ENCODE data around the gene TMEM132D. TPM values are rescaled to one million over a fixed set of nuclear protein-coding genes. Genes with fewer than 3 reads are reported as not detected.

TMEM132D gene
- total and polyA plus RNA-seq, 2 of the 4 experiments (the other 2 are of a cell fraction): not detected

DNA sequence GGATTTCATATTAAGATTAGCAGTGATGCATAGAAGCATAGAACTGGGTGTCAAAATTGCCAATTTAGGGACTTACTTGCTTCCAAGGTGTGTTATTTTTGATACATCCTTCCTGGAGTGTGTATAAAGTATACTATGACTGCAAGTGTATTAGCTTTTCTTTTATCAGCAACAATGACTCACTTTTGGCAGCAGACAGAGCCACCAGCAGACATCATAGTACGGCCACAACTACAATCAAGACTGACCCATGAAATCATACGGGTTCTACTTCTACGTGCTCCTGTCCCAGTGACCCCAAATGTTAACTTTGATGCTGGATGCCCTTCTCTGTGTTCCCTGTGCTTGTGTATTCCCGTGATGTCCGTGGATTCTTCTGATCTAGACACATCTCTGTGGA is 443.9 kb downstream of the TMEM132D start:
- Histone ChIP-seq H2AK5ac (ENCODE audit: low read depth, low read length) (no peak overlapping the region), H3K4ac (ENCODE audit: low read depth, low read length) (no peak overlapping the region), H3K4me1 (ENCODE audit: control insufficient read depth, insufficient read depth, low read length) (no peaks in the 10 kb centered on the region), H4K91ac (ENCODE audit: insufficient read depth, low read depth, low read length) (no peak overlapping the region), H2BK5ac (ENCODE audit: low read depth, low read length, poor library complexity, severe bottlenecking) (no peak overlapping the region), H3K4me2 (ENCODE audit: low read depth, low read length) (no peak overlapping the region), H3K9me3 (ENCODE audit: control insufficient read depth, insufficient read depth, low read length) (peaks cover 13% of the 10 kb centered on the region), H3K4me3 (ENCODE audit: insufficient read depth, low read depth, low read length) (no peak overlapping the region), H4K5ac (ENCODE audit: low read depth, low read length) (no peak overlapping the region), H2AFZ (replicated peaks; ENCODE audit: low read length, poor library complexity) (no peak overlapping the region), H4K20me1 (ENCODE audit: insufficient read depth, low read length) (no peaks in the 10 kb centered on the region), H3K36me3 (ENCODE audit: control insufficient read depth, insufficient read depth, low read length) (no peaks in the 10 kb centered on the region), H2BK20ac (ENCODE audit: low read depth, low read length) (no peak overlapping the region), H3K23ac (ENCODE audit: low read depth, low read length) (no peak overlapping the region), H3K56ac (ENCODE audit: extremely low read depth, insufficient read depth, low read length) (no peak overlapping the region), H3K14ac (replicated peaks; ENCODE audit: low read depth, low read length) (no peak overlapping the region), H3K27ac (ENCODE audit: insufficient read depth, low read length) (no peak overlapping the region), H2BK120ac (ENCODE audit: low read depth, low read length) (no peak overlapping the region), H2AK9ac (replicated peaks; ENCODE audit: low read depth, low read length, poor library complexity) (no peak overlapping the region), H3K18ac (ENCODE audit: low read depth, low read length) (no peak overlapping the region), H3K9ac (ENCODE audit: low read depth, low read length) (no peak overlapping the region), H4K8ac (ENCODE audit: low read depth in 2 of 2, low read length in 2 of 2) (no peak overlapping the region), H2BK15ac (ENCODE audit: low read depth, low read length) (no peak overlapping the region), H3K79me1 (ENCODE audit: low read depth in 1 of 2, low read length in 2 of 2) (no peaks in the 10 kb centered on the region), H3K27me3 (ENCODE audit: control insufficient read depth, insufficient read depth, low read length) (no peaks in the 10 kb centered on the region), H3K9me1 (ENCODE audit: insufficient read depth, low read length) (no peaks in the 10 kb centered on the region)
- intact Hi-C loops (cut with micrococcal nuclease) (no loop called here), in situ Hi-C loops (cut with MboI; ENCODE audit: low sequenced_read_pairs) (no loop called here), dilution Hi-C loops (cut with HindIII; ENCODE audit: low sequenced_read_pairs, unreplicated experiment) (no loop called here)
- ATAC-seq (ENCODE audit: low read depth) (no peak), DNase-seq (no peak)
- TF ChIP-seq SMC3 (IDR thresholded peaks at IDR 0.05; ENCODE audit: low read depth, low read length): no peak
- no peak for TF ChIP-seq MXI1 (IDR thresholded peaks at IDR 0.05; ENCODE audit: borderline replicate concordance, low read depth, low read length)
- no peak for TF ChIP-seq CHD1 (IDR thresholded peaks at IDR 0.05; ENCODE audit: low read depth, low read length)
- TF ChIP-seq, protein P1, sequence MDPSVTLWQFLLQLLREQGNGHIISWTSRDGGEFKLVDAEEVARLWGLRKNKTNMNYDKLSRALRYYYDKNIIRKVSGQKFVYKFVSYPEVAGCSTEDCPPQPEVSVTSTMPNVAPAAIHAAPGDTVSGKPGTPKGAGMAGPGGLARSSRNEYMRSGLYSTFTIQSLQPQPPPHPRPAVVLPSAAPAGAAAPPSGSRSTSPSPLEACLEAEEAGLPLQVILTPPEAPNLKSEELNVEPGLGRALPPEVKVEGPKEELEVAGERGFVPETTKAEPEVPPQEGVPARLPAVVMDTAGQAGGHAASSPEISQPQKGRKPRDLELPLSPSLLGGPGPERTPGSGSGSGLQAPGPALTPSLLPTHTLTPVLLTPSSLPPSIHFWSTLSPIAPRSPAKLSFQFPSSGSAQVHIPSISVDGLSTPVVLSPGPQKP (IDR thresholded peaks at IDR 0.05; ENCODE audit: borderline replicate concordance, low read depth, low read length): no peak
- no peak for TF ChIP-seq RCOR1 (IDR thresholded peaks at IDR 0.05; ENCODE audit: insufficient replicate concordance, low read length)
- TF ChIP-seq FOS (IDR thresholded peaks at IDR 0.05; ENCODE audit: low read depth, low read length): no peak
- TF ChIP-seq CEBPB (IDR thresholded peaks at IDR 0.05; ENCODE audit: low read depth, low read length): no peak
- POLR2A ChIA-PET (ENCODE audit: unreplicated experiment): no interaction called here
- CTCF ChIA-PET: no interaction called here
- no TSS peak for BruUV-seq (replicated peaks)
- no CpG with 5 or more reads among the region's 5 CpGs for WGBS, 2 experiments (ENCODE audit: extremely low coverage in 2 of 2, insufficient read length in 1 of 2)
